T1000 (cell line): Measurements from ENCODE around the gene GPHN.
A peak's percentile ranks its signal among the peaks of the same experiment; 100 is the strongest.

Source experiments
- DNase-seq: peaks from one replicate; lab custom pipeline; 2025; ENCODE audit warnings: mixed read lengths; lab: John Stamatoyannopoulos, UW

The GPHN gene

DNA sequence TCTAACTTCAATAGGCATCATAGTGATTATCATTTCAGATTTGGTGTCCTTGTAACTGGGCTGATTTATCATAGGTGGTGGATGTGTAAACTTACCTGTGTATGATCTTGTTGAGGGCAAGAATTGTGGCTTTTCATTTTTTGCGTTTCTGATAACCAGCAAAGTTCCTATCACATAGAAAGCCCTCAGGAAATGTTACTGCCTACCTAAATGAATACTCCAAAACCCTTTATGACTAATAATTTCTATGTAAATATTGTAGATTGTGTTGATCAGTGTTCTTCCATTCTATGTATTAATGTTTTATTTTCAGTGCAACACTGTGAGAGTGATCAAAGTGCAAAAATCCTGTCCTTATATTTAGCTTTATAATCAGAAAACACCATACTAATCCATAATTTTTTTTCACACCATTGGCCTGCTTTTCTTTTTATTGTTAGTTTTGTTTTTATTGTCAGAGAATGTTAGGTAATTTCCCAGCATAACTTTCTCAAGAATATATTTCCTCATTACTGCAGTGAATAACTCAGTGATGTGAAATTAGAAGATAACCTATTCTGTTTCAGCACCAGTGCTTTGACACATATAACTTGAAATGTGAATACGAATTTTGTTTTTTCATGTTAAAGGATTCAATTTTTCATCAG is 94.1 kb downstream of the GPHN start:
- DNase-seq, result no peak

DNA sequence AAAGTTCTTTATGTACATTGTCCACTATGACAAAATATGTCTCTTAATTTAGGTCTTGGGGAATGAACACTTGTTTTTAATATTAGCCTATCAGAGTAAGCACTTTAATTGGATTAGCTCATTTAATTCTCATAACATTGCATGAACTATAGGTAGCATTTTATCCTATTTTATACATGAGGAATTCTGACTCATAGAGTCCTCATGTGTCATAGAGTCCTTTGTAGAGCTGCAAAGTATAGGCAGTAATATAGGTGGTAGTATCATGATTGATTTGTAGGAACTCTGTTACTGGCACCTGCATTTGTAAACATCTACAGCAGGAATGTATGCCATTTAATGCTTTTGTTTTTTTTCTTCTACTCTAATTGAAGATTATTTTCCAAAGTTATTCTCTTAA is 96.0 kb downstream of the GPHN start:
- DNase-seq, result no peak

DNA sequence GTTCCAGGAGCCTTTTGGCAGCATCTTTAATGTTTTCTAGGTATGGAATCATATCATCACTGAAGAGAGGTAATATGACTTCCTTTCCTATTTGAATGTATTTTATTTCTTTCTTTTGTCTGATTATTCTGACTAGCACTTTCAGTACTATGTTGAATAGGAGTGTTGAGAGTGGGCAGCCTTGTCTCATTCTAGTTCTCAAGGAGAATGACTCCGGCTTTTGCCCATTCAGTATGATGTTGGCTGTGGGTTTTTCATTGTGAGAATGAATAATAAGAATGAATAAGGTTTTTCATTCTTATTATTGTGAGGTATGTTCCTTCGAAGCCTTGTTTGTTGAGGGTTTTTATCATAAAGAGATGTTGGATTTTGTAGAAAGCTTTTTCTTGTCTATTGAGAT is 98.9 kb downstream of the GPHN start:
- no peak for DNase-seq

DNA sequence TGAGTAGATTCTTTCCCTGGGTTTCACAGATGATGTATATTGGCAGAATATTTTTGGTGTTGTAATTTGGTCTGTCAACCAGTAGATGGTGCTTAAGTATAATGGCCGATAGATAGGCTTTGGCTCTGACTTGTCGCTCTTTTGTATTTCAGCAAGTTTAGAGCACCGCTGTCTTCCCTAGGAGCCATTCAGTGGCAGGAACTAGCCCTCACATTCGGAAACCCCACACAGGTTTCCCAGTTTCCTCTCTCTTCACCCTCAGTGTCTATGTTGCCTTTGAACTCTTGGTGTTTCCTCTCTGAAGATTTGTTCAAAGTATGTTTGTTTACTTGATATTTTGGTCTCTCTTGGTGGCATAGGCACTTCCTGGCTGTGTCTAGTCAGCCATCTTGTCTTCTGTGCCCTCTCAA is 102.2 kb downstream of the GPHN start:
- DNase-seq, result no peak

DNA sequence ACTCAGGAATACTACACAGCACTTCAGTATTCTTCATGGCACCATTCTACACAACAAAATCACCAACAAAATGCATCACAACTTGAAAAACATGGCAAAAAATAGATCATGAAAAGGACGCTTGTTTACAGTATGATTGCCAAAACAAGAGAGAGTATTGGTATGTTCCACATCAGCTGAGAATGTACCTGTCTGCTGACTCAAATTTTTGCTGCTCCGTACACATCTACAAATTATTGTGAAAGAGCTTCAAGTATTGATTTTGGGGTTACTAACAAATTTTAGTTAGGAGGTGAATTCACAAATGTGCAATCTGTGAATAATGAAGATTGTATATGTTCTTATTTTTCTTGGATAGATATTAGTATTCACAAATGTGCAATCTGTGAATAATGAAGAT is 105.4 kb downstream of the GPHN start:
- DNase-seq, result no peak

DNA sequence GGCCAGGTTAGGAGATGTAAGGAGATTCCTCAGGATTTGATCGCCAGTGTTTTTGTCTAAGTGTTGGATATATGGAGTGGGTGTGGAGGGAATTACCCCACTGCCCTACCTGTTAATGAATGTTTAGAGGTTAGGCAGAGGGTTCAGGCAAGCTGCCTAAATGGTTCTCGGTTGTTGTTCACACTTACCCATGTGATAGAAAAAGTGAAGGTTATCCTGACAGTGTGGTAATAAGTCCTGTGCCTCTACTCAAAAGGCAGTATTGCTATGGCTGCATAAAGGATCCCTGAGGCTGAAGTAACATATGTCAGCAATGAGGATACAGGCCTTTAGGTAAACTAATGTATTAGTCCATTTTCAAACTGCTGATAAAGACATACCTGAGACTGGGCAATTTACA is 112.0 kb downstream of the GPHN start:
- no peak for DNase-seq

DNA sequence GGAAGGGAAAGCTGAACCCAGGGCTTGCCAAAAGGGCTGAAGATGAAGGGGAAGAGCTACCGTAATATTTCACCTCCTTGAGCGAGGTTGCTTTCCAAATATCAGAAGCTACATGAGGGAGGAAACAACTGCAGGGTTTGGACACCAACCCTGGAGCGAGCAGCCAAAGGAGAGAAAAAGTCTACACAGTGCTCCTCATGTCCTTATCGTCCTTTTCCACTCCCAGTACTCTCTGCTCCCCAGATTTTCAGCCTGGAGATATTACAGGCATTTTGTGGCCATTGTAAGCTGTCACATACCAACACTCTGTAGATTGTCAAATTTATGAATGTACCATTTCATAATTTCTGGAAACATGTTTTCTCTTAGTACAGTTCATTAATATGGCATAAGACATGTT is 115.9 kb downstream of the GPHN start:
- DNase-seq, result no peak

DNA sequence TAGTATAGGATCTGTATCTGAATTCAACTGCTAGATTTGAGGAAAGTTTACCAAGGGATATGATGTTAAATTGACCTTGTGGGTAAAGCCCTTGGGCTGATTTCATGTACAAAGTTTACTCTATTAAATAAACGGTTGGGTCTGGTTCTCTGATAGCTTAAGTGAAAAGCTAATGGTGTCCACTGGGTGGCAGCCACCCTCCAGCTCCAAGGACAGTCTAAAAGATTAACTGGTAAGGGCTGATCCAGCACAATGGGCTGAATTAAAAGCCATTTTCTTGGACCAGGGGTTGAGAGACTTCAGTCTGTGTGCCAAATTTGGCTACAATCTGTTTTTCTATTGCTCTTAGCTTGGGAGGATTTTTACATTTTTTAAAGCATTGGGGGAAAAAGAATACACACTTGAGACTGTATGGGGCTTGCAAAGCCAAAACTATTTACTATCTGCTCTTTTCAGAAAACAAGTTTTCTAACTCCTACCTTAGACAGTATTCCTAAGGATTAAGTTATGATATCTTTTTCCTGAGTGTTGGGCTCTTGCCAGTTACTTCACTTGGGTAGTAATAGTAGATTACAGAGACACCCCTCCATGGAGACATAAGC is 116.5 kb downstream of the GPHN start:
- peak; percentile 18 for DNase-seq

DNA sequence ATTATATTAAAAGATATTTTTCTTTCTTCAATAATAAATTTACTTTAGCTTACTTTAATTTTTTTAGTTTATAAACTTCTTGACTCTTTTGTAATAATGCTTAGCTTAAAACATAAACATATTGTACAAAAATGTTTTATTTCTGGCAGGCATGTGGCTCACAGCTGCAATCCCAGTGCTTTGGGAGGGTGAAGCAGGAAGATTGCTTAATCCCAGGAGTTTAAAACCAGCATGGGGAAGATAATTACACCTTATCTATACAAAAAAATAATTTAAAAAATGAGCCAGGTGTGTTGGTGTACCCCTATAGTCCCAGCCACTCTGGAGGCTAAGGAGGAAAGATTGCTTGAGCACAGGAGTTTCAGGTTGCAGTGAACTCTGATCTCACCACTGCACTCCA is 120.7 kb downstream of the GPHN start:
- DNase-seq, result no peak

DNA sequence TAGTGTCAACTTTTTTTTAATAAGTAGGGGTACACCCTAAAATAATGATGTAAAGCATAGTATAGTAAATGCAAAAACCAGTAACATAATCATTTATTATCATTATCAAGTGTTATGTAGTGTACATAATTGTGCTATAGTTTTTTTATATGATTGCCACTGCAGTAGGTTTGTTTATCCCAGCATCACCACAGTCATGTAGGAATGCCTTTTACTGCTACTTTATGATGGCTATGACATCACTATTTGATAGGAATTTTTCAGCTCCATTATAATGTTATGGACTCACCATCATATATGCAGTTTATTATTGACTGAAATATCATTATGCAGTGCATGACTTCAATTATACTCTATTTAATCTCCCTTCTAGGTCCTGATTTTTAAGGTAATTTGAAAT is 121.6 kb downstream of the GPHN start:
- DNase-seq, result no peak

DNA sequence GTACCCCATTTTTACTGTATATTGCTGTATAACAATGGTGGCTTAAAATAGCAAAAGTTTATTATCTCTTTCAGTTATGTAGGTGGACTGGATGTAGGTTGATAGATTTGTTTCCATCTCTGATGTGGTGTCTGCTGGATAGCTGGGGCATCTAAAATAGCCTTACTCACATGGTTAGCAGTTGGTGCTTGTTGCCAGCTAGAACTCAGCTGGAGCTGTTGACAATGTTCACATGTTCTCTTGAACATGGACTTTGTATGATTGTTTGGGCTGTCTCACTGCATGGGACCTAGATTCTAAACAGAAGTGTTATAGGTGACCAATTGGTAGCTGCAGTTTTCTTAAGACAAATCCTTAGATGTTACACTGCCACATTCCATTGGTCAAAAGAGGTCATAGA is 126.9 kb downstream of the GPHN start:
- no peak for DNase-seq

DNA sequence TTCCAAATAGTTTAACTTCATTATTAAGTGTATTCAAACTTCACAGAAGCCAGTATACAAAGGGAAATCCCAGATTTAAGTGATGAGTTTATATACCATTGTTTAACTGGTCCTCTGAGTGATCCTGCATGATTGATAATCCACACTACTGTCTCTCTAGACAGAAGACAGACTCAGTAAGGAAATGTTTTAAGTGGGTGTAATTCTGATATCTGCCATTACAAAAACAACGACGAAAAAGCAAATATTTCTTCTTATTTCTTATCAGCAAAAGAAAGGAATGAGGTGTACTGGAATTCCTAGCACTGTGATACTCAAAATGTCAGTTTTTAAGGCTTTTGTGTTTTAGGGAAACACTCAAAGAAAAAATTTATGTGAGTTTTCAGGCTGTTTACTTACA is 127.5 kb downstream of the GPHN start:
- DNase-seq, result no peak

DNA sequence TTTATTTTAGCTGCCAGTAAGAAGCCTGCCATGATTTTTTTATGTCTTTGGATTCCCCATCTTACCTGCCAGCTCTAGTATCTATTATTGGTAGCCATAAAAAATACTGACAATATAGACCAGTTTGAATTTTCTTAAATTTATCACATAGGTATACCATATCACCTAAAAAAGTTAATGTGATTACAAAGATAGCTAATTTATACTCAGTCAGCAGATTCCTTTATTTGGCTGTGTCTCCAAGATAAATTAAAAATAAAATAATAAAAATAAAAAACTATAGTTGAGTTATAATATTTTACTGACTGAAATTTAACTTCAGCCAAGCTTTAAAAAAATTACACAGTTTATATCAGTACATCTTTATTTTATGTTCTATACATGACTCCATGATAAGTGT is 128.3 kb downstream of the GPHN start:
- DNase-seq, result no peak

DNA sequence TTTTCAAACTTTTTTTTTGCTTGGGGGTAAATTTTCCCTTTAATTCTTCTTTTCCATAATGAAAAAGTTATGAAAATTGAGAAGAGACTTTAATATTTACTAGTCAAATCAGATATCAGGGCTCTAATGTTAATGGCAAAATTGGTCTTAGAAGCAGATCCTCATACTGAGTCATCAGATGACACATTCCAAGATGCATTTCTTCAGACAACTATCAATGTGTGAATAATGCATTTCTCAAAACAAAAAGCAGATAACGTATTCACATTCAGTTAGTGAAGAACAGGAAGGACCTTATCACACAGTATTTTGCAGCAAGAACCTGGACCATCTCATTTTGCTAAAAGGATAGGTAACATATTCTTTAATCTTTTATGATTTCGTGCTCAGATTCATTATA is 130.7 kb downstream of the GPHN start:
- DNase-seq, result no peak

DNA sequence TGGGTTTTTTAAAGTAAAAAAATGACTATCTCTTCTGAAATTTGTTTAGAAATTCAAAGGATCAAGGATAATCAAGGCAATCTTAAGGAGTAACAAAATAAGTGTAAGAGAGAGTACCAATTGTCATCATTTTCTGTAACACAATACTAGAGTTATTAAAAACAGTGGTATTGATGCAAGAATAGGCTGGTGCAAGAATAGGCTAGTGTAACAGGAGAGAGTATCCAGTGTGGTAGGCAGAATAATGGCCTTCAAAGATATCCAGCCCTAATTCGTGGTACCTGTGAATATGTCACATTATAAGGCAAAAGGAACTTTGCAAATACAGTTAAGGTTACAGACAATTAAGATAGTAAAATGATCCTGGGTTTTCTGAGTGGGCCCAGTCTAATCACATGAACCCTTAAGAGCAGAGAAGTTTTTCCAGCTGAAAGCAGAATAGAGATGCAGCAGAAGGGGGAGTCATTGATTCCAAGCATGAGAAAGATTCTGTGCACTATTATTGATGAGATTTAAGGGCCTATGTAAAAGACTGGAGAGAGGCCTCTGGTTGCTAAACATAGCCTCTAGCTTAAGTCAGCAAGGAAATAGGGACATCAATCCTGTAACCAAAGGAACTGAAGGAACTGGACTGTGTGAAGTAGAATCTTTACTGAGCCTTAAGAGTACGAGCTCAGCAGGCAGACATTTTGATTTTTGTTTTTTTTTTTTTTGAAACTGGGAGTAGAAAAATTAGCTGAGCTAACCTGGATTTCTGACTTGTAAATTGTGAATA is 134.1 kb downstream of the GPHN start:
- DNase-seq, result no peak

DNA sequence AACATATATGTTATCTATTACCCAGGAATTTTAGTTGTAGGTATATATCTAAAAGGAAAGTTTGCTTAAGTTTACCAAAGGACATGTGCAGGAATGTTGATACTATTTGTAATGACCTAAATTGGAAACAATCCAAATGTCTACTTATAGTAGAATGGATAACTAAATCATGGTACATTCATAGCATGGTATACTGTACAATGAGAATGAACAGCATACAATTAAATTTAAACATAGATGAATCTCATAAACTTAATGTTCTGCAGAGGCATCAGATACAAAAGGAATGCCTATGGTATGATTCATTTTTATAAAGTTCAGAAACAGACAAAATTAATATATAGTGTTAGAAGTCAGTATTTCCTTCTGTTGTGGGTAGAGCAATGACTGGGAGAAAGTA is 135.4 kb downstream of the GPHN start:
- no peak for DNase-seq

DNA sequence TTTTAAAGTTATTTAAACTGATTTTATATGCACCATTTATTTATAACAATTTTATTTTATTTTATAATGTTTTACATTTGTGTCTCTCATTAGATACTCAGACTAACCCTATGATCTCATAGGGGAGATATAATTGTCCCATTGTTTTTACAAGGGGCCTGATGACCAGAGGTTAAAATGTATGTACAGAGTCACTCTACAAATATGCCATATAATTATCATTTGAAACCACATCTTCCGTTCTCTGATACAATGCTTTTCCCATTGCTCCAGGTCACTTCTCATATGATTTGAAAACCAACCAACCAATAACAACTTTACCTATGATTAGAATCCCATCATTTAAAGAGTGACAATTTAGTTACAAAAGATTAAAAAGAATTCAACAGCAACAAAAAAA is 137.8 kb downstream of the GPHN start:
- DNase-seq, result no peak

DNA sequence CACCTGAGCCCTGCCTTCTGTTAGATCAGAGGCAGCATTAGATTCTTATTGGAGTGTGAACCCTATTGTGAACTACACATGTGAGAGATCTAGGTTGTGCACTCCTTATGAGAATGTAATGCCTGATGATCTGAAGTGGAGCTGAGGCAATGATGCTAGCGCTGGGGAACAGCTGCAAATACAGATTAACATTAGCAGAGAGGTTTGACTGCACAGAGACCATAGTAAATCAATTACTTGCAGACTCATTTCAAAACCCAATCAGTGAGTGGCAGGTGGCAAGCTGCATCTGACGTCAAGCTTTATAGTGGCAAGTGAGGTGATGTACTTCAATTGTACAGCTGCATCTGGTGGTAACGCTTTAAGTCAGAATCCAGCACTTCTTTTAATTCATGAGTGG is 141.6 kb downstream of the GPHN start:
- DNase-seq, result no peak

DNA sequence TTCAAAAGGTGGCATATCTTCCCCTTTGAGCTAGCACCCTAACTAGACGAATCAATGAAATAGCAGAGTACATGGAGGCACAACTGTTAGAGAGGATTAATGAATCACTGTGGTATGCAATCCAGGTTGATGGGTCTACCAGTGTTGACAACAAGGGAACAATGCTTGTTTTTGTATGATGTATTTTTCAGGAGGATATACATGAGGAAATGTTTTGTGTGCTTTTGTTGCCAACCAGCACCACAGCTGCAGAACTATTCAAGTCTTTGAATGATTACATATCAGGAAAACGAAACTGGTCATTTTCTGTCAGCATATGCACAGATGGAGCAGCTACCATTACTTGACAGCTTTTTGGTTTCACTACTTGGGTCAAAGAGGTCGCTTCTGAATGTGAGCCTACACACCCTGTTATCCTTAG is 142.6 kb downstream of the GPHN start:
- DNase-seq, result no peak

DNA sequence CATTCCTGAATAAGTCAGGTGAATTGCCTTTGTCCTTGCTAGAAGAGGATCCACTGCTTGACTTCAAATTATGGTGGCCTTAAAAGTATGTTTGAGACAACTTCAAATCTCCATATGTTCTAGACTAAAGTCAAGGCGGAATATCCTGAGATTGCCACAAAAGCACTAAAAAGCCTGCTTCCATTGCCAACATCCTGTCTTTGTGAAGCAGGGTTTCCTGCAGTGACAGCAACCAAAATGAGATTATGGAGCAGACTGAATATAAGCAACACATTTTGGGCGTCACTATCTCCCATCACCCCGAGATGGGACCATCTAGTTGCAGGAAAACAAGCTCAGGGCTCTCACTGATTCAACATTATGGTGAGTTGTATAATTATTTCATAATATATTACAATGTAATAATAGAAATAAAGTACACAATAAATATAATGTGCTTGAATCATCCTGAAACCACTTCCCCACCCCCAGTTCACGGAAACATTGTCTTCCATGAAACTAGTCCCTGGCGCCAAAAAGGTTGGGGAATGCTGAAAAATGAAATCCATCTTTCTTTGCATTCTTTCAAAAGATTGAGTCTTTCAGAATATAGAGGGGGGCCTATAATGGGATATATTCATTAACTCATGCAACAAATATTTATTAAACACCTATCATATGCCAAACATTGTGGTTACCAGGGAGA is 143.7 kb downstream of the GPHN start:
- no peak for DNase-seq

DNA sequence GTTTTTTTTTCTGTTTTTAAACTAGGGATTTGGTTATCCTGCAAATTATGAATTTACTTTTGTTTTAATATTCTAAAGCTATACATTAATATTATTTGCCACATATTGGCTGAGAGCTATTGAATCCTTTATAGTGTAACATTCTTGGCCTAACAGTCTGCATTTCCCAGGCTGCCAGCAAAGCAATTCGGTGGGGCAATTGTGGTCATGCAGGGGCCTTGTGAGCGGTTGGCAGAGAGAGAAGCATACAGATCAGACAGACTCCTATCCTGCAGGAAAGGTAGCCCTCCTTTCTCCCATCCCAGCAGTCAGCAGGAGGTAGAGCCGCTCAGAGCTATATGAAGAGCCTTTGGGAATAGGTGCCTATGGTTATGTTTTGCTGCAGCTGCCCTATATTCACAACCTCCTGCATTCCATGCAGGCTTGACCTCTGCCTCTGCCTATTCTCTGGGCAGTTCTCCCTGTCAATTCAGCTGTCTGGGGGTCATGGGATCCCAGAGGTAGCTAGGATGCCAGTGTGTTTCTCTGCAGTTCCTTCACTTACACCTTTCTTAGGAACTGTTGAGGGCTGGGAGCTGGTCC is 144.7 kb downstream of the GPHN start:
- DNase-seq, result no peak

DNA sequence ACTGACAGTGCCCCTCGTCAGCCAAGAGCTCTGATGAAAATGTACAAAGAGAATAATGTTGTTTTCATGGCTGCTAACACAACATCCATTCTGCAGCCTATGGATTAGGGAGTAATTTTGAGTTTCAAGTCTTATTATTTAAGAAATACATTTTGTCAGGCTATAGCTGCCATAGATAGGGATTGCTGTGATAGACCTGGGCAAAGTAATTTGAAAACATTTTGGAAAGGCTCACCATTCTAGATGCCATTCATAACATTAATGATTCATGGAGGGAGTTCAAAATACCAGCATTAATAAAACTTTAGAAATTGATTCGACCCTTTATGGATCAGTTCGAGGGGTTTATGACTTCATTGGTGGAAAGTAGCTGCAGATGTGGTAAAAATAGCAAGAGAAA is 149.8 kb downstream of the GPHN start:
- no peak for DNase-seq

DNA sequence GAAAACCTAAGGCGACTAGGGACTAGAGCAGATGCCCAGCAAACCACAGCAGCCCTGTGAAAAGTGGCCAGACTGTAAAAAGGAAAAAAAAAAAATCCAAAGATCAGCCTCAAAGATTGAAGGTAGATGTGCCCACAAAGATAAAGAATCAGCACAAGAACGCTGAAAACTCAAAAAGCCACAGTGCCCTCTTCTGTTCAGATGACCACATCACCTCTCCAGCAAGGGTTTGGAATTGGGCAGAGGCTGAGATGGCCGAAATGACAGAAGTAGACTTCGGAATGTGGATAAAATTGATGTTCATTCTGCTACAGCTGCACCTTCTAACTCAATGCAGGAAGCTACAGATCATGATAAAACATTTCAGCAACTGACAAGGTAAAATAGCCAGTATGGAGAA is 154.4 kb downstream of the GPHN start:
- no peak for DNase-seq
